NK-92 (cell line): Measurements from ENCODE around the gene INPP5A.

Experiments used
- DNase-seq: peaks from one replicate; lab custom pipeline; 2025; ENCODE audit not compliant: unreplicated experiment; lab: John Stamatoyannopoulos, UW

Gene INPP5A

DNA sequence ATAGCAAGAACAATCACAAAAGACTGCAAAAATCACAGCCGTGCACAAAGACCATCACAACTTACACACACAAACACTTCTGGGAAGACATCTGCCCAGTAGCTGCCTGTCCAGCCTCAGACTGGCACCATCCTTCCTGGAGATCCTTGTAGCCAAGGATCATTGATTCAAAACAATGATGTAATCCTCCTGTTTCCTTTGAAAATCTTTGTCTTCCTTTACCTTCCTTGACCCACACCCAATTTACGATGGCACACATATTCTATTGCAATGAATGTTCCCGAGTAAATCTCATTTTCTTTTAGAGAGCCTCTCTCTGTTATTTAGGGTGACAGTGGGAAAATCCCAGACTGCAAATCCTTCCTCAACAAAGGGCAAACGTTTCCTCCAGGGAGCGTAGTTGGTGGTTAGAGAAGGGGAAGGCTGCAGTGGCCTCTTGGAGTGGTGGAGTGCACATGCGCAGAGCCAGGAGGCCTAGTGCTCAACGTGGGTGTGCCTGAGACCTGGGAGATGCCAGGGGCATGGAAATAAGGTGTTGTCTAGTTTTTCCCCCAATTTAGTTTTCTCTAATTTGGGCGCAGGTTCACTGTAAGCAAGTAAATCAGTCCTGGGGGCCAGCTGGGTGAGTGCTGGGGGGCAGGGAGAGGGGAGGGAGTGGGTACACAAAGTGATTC is 3.1 kb upstream of the INPP5A start:
- DNase-seq, result no peak

- no peak for DNase-seq
Observed at GRCh38 chr10:132535065-132535651, 2.4 kb upstream of the INPP5A start.

GRCh38 chr10:132536241-132536876 is 1.2 kb upstream of the INPP5A start:
- DNase-seq, result no peak

GRCh38 chr10:132536877-132537683 is 507 bp upstream of the INPP5A start:
- DNase-seq, result peak; percentile 98

DNA sequence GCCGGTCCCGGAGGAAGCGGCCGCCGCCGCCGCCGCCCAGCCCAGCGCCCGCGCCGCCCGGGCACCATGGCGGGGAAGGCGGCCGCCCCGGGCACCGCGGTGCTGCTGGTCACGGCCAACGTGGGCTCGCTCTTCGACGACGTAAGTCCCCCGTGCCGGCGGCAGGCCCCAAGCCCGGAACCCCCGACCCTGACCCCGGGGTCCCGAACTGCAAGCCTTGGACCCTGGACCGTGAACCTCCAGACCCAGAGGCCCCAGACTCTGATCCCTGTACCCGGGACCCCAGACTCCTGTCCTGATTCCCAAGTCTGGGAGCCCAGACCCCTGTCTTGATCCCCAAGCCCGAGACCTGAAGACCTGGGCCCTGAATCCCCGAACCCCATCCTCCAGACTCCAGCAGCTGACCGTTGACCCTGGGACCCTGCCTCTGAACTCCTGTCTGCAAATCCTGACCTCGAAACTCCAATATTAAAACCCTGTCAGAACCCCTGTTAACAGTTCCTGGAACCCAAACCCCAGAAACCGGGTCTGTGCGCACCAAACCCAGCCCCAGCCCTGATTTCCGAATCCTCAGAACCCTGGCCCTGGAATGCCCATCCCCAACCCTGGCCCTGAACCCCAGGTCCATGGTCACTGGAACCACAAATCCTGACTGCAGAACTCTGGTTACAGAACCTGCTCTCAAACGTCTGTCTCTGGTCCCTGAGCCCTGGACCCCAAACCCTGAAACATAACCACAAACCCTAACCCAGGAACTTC is 623 bp downstream of the INPP5A start:
- no peak for DNase-seq

DNA sequence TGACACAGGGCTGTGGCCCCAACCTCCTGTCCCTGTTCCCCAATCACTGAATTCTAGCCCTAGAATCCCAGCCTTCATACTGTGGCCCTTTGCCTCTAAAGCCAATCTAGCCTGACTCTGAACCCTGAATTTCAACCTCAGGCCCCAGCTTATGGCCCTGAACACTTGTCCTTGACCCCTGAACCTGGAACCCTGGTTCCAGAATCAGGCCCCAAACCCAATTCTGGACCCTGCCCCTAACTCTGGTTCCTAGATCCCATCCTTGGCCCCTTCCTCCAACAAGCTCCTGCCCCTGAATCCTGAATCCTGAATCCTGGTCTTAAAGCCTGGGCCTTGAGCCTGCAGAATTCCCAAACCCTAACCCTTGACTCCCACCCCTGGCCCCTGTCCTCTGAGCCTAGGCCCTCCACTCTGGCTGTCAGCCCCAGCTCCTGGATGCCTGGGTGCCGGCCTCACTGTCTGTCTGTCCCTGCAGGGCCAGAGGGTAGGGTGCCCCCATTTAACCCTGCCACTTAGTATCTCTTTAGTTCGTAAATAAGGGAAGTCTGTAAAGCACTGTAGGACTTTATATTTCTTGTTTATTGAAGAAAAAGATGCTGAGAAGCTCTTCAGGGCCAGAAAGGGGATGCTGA is 1.3 kb downstream of the INPP5A start:
- DNase-seq, result no peak

- no peak for DNase-seq
Observed at GRCh38 chr10:132539431-132539839, 1.8 kb downstream of the INPP5A start.

- no peak for DNase-seq
Observed at GRCh38 chr10:132539894-132540293, 2.3 kb downstream of the INPP5A start.

GRCh38 chr10:132540456-132540855 is 2.9 kb downstream of the INPP5A start:
- no peak for DNase-seq

DNA sequence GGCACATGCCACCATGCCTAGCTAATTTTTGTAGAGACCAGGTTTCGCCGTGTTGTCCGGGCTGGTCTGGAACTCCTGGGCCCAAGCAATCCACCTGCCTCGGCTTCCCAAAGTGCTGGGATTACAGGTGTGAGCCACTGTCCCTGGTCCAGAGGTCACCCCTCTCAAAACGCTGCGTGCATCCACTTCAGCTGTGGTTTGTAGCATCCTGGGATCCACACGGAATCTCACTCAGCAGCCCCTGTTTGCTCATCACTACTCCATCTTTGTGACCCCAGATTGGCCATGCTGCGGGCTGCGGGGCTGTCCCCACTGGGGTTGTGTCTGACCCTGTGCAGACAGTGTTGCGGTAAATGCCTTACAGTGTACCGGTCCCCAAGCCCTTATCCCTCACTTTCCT is 3.5 kb downstream of the INPP5A start:
- DNase-seq, result no peak

GRCh38 chr10:132541601-132542011 is 4.0 kb downstream of the INPP5A start:
- no peak for DNase-seq

DNA sequence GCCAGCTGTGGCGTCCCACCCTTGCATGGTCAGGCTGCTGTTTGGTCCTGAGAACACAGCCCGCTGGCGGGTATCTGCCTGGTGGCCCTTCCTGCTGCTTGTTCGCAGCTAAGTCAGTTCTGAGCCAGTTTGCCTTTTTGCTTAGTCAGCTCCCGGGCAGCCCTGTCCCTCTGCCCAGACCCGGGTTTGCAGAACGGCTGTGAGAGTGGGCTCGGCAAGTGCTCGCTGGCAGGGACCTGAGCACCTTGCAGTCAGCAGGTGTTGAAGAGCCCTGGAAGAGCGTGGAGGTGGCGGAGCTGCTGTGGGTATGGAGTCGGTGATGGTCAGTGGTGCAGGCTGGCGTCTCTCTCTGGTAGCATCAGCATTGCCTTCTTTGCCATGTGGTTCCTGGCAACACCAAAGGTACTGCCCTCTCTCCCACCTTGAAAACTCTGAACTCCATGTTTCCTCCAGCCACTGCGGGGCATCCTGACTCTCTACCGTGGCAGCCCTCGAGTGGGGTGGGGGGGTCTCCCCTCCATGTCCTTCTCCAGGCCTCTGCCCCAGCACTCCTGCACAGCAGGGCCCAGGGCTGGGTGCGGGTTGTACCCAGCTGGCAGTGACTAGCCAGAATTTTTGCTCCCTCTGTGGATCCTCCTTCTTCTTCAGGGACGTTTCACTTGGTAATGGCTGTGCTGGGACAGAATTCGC is 4.6 kb downstream of the INPP5A start:
- DNase-seq, result no peak

- DNase-seq, result no peak
Observed at GRCh38 chr10:132542819-132543218, 5.2 kb downstream of the INPP5A start.

DNA sequence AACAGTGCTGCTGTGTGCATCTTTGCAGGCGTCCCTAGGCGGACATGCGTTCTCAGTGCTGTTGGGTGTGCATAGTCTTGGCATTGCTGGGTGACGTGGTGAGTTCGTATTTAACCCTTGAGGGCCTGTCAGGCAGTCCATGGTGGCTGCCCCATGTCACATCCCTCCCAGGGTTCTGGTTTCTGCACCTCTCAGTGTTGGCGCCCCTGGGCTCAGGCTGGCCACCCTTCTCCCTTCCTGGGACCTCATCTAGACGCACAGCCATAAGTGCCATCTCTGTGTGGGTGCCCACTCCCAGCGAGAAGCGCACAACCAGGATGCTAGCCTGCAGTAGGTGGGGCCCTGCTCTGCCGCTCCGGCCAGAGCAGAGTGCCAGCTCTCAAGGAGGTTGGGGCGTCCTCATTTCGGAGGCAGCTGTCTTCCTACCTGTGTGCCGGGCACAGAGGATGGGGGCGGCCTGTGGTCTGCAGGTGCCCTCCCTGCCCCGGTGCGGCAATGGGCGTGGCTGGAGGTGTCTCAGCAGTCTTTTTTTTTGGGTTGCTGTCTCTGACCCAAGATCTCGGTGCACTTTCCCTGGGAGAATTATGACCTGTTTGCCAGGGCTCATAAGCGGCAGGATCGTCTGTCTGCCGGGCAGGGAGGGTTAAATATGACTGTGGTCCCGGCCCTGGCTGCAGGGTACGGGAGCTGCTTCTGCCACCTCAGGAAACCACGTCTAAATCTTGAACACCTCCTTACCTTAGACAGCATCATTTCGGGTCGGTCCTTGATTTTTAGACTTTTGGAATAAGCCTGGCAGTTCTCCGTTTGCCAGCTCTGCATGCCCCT is 6.5 kb downstream of the INPP5A start:
- no peak for DNase-seq

DNA sequence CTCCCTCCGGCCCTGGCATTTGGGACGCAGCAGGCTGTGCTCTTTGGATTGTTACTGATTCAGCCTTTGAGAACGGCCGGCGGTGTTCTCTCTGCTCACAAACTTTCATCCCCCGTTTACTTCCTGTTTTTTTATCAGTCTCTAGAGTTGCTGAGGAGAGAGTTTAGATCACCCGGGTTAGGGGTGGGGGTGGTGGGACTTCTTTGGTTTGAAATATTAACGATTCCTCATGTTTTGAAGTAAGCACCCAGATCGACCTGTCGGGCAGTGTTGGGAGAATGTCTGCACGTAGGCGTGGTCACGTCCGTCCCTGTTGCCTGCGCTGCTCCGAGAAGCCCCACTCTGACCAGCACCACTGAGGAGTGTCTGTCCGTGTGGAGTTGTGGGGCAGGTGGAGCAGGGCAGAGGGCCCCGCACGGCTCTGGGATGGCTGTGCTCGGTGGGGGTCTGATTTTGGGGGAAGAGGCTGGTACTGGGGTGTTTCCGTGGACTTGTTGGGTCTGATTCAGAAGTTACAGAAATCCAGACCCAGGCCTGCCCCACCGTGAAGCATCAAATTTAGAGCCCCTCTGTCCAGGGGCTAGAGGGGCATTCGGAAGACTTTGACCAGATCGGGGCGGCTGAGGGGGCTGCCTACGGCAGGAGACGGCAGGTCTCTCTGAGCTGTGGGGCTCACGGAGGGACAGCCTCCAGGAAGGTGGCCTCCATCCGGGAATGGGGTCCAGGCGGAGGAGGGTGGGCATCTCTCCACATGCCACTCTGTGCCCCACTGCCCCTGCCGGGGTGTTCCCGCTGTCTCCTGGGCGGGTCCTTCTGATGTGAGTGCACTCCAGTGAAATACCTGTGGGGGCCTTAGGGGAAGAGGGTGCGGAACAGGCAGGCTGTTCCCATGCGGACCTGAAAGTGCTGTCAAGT is 7.4 kb downstream of the INPP5A start:
- no peak for DNase-seq

- no peak for DNase-seq
Observed at GRCh38 chr10:132545659-132546367, 8.2 kb downstream of the INPP5A start.
